8988T (cell line): ENCODE results near the gene ANXA6.

Experiments used
- DNase-seq: peaks from one replicate; pipeline ENCODE4 v3.0.0; 2011

Gene ANXA6

GRCh38 chr5:151097061-151097460 is 60.5 kb downstream of the ANXA6 start:
- no peak for DNase-seq

DNA sequence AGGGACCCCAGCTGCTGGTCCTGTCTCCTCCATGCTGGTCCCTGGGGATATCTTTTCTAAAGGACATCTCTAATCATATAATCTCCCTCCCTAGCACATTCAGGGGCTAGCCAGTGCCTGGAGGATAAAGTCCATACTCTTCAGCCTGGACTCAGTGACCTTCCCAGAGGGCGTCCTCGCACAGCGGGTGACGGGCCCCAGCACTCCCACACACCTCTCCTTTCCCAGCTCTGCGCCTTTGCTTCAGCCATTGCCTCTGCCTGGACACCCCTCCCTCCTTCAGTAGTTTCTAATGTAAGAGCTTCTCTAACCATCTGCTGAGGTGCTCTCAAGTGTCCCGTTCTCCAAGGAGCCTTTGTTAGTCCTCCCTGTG is 61.6 kb downstream of the ANXA6 start:
- DNase-seq, result no peak

DNA sequence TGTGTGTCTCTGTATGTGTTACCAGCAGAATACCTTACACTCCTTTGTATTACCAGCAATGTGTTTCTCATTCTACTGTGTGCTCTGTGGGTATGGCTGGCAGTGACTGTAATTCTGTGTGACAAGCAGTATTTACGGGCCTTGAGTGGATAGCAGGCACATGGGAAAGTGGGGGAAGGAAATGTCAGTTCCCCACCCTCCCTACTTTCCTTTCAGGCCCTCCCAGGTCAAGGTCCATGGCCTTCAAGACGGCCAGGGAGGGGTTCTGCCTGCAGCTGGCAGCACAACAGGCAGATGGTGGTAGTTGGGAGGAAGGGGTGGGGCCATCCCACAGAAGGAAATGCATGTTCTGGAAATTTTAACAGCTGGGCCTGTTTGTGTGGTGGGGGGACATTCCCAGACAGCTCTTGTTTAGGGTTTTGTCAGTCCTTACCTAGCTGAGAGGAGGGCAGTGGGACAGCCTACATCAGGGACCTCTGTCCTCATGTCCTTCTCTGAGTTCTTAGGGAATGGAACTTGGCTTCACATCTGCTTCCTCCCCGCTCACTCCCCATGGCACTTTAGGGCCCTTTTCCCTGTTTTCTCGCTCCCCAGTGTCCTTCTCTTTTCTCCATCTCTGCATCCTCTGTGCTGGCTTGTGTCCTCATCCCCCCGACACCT is 62.1 kb downstream of the ANXA6 start:
- DNase-seq, result no peak

DNA sequence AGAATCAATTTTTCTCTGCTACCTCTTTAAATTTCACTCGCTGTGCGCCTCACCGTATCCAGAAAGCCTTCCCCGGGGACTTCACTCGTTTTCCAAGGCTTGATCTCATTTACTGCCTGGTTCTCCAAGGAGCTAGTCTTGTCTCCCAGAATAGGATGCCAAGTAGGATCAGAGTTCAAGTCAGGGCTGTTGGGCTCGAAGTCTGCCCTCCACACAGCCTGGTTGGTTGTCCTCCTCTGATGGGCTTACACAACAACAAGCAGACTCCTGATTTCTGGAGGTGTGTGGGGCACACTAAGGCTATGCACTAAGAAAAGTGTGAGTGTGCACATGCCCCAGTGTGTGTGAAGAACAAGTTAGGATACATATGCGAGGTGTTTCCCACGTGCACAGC is 62.7 kb downstream of the ANXA6 start:
- no peak for DNase-seq

DNA sequence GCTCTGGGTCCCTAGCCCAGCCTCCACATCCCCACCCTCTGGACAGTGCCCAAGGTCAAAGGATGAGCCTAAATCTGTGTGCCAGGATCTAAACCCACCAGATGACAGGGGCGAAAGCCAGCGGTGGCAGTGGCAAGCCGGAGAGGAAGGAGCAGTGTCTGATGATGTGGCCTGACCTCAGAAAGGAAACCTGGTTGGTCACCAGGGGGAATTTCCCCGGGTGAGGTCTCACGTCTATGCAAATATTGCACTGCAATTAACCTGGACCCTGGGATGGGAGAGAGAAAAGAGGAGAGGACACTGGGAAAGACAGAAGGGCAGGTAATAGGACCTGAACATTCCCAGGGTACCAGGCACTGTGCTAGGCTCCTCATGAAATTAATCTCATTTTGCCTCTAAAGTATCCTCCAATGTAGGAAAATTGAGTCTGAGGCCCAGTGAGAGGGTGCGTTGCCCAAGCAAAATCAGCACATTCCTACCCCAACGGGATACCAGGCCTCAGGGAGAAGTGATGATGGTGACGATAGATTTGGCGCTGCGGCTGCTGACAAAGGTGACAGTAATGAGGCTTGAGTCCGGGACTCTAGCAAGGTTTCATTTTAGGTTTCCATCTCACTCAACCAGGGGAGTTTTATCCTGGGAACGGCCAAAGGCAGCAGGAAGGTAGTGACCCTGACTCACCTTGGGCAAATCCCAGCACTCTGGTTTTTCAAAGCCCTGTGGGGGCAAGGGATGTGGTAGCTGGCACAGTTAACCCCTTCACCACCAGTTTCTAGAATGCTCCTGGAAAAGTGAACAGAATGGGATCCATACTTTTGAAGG is 63.3 kb downstream of the ANXA6 start:
- DNase-seq, result no peak

- DNase-seq, result no peak
Observed at GRCh38 chr5:151093476-151093889, 64.1 kb downstream of the ANXA6 start.

DNA sequence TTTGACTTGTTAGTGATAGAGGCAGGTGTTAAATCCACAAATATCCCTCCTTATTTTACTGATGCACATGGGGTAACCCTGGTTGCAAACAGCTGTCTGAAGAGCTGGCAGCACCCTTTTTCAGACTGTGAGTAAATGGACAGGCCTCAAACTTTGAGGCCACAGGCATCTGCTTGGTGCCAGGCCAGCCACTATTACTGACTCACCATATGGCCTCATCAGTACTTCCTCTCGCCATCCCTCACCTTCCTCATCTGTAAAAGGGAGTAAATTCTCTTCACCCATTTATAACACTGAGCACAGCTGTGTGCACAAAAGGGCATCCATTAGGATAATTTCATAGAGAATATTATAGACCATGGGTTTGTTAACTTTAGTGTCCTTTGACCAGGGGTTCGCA is 64.8 kb downstream of the ANXA6 start:
- DNase-seq, result no peak

DNA sequence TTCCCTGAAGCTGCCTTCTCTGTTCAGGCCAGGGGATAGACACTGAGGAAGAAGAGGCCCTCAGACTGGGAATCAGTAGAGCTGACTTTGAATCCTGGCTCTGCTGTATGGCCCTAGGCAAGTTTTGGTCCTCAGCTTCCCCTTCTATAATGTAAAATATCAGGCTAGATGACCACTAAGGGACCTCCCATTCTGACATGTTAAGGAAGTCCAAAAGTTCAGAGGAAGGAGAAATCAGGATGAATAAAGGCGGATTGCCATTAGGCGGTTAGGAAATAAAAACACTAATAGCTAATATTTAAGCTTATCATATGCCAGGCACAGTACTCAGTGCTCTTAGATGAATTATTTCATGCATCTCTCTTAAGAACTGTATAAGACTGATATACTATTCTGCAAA is 67.9 kb downstream of the ANXA6 start:
- no peak for DNase-seq

GRCh38 chr5:151088986-151089385 is 68.6 kb downstream of the ANXA6 start:
- DNase-seq, result no peak

DNA sequence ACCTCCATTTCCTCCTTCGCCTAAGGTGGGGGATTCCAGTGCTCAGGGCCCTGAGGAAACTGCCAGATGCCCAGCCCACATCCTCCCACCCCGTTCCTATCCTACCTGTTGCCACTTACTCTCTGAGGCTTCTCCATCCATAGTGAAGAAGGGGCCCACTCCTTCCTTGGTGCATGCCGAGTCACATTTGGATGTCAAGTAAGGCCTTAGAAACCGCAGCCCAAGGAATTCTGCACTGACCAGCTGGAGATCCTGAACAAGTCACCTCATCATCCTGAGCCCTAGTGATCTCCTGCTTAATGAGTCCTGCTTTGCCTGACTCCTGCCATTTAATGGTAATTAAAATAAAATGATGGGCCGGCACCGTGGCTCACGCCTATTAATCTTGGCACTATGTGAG is 70.1 kb downstream of the ANXA6 start:
- no peak for DNase-seq

- DNase-seq, result no peak
Observed at GRCh38 chr5:151086905-151087360, 70.6 kb downstream of the ANXA6 start.

DNA sequence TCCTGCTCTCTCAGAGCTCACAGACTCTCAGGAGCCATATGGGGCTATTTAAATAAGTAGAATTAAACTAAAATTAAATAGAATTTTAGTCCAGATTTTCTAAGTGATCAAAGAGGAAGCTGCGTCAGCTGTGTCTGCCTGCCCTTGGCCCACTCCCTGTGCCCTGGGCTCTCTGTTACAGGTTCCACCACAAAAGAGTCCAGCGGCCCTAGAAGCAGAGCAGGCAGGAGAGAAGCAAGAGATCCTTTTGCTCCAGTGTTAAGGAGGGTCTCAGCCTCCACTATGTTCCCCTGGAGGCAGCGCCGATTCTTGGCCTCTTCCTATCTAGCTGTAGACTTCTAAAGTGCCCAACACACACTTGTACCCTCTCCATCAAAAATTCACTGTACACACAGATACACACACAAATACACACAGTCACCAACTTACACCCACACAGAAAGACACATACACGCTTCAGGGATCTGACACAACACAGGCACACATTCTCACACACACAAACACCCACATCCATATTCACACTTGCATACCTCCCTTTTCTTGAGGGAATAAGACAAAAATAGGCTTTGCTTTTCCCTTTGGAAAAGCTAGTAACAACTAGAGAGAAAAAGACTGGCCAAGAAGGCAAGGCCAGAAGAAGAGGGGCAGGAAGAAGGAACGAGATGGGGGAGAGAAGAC is 71.2 kb downstream of the ANXA6 start:
- no peak for DNase-seq

GRCh38 chr5:151085517-151086041 is 72.0 kb downstream of the ANXA6 start:
- DNase-seq, result no peak

DNA sequence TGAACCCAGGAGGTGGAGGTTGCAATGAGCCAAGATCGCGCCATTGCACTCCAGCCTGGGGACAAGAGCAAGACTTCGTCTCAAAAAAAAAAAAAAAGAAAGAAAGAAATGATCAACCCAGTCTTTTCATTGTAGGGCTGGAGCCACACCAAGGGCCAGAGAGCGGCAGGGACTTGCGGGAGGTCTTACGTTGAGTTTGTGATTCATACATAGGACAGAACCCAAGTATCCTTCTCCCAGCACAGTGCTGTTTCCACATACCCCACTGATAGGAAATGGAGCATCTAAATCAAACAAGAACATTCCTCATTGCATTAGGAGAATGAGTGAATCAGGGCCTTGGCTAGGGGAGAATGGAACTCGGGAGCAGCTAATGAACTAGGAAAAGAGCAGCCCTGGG is 73.2 kb downstream of the ANXA6 start:
- no peak for DNase-seq

DNA sequence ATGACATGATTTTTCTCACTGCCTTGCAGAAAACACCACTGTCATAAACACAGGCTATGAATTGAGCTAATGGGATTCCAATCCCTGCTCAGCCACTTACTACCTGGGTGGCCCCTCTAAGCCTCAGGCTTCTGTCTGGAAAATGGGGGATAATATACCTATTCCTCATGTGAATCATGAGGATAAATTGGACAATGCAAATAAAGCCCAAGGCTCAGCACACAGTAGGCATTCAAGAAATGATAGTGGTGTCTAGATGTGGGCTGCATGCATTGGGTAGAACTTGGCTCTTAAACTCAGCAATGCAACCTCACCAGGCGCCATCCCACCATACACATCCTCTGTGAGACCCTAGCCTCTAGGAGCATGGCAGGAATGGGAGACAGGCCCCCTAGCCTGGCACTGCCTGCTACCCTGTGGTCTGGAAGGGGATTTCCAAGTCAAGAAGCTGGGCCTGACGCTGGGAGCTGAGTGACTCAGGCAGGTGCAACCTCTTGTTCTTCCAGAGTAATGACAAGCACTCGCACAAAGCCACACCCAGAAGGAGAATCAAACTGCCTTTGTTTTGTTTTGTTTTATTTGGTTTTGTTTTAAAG is 74.4 kb downstream of the ANXA6 start:
- DNase-seq, result no peak

- DNase-seq, result no peak
Observed at GRCh38 chr5:151082282-151082902, 75.2 kb downstream of the ANXA6 start.

- DNase-seq, result no peak
Observed at GRCh38 chr5:151081431-151082281, 75.9 kb downstream of the ANXA6 start.

DNA sequence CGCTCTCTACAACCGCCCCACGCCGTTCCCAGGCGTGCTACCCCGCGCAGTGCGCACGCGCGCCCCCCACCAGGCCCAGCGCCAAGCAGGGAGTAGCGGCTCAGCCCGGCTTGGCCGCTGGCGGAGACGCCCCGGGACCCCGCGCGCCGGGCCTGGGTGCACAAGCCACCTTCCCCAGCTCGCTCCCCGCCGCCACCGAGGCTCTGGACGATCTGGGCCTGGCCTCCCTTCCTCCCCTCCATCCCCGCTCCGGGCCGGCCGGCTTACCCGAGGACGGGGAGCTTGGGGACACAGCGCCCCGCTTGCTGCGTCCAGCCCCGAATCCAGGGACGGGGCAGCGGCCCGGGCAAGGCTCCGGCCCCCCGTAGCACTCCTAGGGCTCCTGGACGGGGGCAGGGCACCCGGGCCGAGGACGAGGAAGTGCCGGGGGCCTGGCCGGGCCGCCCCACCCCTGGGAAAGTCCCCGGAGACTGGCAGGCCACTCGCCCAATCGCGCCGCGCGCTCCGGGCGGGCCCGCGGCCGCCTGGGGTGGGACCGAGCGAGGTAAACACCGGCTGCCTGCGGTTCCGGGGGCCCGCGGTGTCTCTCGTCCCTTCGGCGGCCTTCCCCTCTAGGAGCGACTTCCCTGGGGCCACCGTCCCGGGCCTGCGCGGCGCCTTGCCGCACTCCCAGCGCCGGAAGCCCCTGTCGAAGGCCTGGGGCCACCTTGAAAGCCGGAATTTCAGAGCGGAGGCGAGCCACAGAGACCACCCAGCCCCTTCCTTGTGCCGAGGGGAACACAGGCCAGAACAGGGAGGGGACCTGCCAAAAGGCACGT is 76.8 kb downstream of the ANXA6 start, which contains the start of gene TNIP1:
Gene TNIP1, minus strand, starts transcription at position 422 of the 818 bp plus-strand sequence. CDS start 15,939 bp downstream, outside the sequence.
- peak; percentile 89 for DNase-seq

- no peak for DNase-seq
Observed at GRCh38 chr5:151079838-151080612, 77.6 kb downstream of the ANXA6 start.
